ENCODE data around the gene STX8. TPM values are rescaled to one million over a fixed set of nuclear protein-coding genes. Genes with fewer than 3 reads are reported as not detected.

STX8 gene
- total RNA-seq, 1 experiment from 2014 or later, result 38.8 TPM

DNA sequence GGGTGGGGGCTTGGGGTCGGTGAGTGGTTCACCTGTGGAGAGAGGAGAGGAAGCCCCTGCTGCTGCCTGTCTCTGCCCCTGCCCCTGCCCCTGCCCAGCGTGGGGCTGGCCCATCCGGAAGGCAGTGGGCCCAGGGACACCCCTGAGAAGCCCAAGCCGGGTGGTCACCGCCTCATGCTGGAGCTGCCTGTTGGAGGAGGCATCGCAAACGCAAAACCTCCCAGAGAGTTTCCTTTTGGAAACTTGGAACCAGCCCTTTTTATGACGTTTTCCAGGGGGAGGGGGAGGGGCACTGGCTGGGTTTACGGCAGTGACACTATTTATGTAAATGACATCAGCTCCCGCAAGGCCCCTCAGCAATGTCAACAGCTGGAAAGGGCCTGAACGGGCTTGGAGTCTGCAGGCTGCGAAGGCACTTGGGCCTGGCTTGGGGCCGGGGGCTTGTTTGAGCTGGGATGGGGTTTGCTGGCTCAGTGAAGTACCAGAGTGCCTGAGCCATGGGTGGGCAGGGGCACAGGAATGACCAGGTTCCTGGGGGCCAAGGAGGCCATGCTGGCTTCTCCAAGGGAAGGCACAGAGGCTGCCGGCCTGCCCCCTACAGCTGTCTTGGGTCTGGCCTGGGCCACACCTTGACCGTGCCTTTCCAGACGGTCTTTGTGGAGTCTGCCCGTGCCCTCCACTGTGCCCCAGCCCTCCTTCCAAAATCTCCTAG is 334.8 kb downstream of the STX8 start:
- H3K27ac ChIP-seq (ENCODE audit: low read depth, low read length), result peak overlapping the region; percentile 32; the same call in 1 of the 2 replicates

More for the DNA sequence above, 334.8 kb downstream of the STX8 start:
- intact Hi-C loops (cut with micrococcal nuclease), result no loop called here
- Histone ChIP-seq H4K20me1 (ENCODE audit: insufficient read depth) (no peaks in the 10 kb centered on the region), H3K4me2 (ENCODE audit: low read length) (peak overlapping the region; percentile 66), H3K4me1 (ENCODE audit: control insufficient read depth in 1 of 2, insufficient read depth in 2 of 2, low read length in 2 of 2) (peaks cover 13 to 16% of the 10 kb centered on the region in 2 experiments), H3K9me2 (ENCODE audit: insufficient read depth) (no peaks in the 10 kb centered on the region), H3K9ac (ENCODE audit: low read length) (peak overlapping the region; percentile 45; the same call in 1 of the 2 replicates), H3K36me3 (ENCODE audit: control insufficient read depth in 1 of 2, insufficient read depth in 2 of 2, low read length in 2 of 2) (no peaks in the 10 kb centered on the region), H2AFZ (ENCODE audit: low read depth, low read length, poor library complexity, severe bottlenecking) (no peak overlapping the region), H3K4me3 (replicated peaks in 1 of 2; ENCODE audit: low read depth in 1 of 2, low read length in 2 of 2) (no peak overlapping the region), H3K27me3 (ENCODE audit: insufficient read depth, low read length) (no peaks in the 10 kb centered on the region), H3K9me3 (ENCODE audit: control insufficient read depth in 1 of 2, insufficient read depth in 1 of 2, low read depth in 1 of 2, low read length in 2 of 2) (no peaks in the 10 kb centered on the region), H3K79me2 (ENCODE audit: insufficient read depth, low read length) (no peaks in the 10 kb centered on the region)
- DNase-seq (ENCODE audit: low read depth, low spot score) (no peak), ATAC-seq (no peak)
- no peak for TF ChIP-seq SRF (IDR thresholded peaks at IDR 0.05; ENCODE audit: low read depth)
- TF ChIP-seq POLR2AphosphoS5 (IDR thresholded peaks at IDR 0.05; ENCODE audit: low read depth, low read length), result no peak
- TF ChIP-seq CEBPB (IDR thresholded peaks at IDR 0.05; ENCODE audit: low read depth), result no peak
- TF ChIP-seq ZFX (IDR thresholded peaks at IDR 0.05), result no peak
- TF ChIP-seq YY1 (IDR thresholded peaks at IDR 0.05; ENCODE audit: extremely low read depth, insufficient replicate concordance, low read depth, low read length), result no peak
- no peak for TF ChIP-seq SIN3A (IDR thresholded peaks at IDR 0.05; ENCODE audit: low read depth)
- TF ChIP-seq, protein P1, sequence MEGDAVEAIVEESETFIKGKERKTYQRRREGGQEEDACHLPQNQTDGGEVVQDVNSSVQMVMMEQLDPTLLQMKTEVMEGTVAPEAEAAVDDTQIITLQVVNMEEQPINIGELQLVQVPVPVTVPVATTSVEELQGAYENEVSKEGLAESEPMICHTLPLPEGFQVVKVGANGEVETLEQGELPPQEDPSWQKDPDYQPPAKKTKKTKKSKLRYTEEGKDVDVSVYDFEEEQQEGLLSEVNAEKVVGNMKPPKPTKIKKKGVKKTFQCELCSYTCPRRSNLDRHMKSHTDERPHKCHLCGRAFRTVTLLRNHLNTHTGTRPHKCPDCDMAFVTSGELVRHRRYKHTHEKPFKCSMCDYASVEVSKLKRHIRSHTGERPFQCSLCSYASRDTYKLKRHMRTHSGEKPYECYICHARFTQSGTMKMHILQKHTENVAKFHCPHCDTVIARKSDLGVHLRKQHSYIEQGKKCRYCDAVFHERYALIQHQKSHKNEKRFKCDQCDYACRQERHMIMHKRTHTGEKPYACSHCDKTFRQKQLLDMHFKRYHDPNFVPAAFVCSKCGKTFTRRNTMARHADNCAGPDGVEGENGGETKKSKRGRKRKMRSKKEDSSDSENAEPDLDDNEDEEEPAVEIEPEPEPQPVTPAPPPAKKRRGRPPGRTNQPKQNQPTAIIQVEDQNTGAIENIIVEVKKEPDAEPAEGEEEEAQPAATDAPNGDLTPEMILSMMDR (IDR thresholded peaks at IDR 0.05 in 2 of 3, conservative IDR thresholded peaks at IDR 0.05 in 1 of 3; ENCODE audit: borderline replicate concordance in 1 of 3, insufficient read depth in 1 of 3, low read depth in 2 of 3, low read length in 2 of 3), result no peak
- ChIA-PET RAD21 (ENCODE audit: low non-redundant PET in 1 of 2, low total read pairs in 2 of 2, uncharacterized antibody in 2 of 2, unreplicated experiment in 2 of 2) (no interaction called here), CTCF (no interaction called here), POLR2A (no interaction called here)
- BruUV-seq (replicated peaks), result no TSS peak
